ENCODE measurements around the gene PAPPA2.
"Not testable (repeated sequence)": the region's sequence is repeated elsewhere in the genome, so short reads cannot be mapped to it uniquely, and the experiment has no call there.

PAPPA2 gene

GRCh38 chr1:176694713-176695112 lies 231.7 kb downstream of the PAPPA2 start:
- DNase-seq: no peak

DNA sequence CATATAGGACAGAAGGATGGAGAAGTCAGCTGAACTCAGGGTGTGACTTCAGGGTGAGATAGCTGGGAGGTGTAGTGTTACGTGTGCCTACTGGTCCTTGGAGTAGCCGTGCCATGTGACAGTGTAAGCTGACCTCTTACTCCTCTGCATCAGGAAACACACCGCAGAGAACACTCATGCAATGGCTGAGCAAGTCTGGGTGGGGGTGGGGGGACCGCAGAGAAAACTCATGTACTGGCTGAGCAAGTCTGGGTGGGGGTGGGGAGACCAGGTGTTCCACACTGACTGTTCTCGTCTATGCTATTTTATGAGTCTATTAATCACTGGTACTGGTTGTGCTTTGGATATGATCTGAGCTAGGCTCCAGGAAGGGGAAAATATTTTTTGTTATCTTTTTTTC lies 233.1 kb downstream of the PAPPA2 start:
- DNase-seq: no peak

DNA sequence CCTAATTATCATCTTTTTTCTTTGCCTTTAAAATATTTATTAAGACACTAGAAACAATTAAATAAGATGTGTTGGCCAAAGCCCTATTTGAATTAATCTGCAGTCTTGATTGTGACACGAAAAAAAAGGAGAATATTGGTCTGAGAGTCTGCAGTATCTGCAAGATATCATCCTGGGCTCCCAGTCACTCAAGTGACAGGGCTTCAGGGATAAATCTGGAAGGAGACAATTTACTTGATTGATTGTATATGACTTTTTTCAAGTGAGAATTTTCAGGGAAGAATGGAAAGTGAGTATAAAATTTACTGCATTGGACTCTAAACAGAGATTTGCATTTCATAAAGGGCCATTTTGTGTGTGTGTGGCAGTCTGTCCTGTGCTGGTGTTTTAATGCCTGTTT lies 233.7 kb downstream of the PAPPA2 start:
- no peak for DNase-seq

GRCh38 chr1:176699821-176700220 lies 236.8 kb downstream of the PAPPA2 start:
- no peak for DNase-seq

DNA sequence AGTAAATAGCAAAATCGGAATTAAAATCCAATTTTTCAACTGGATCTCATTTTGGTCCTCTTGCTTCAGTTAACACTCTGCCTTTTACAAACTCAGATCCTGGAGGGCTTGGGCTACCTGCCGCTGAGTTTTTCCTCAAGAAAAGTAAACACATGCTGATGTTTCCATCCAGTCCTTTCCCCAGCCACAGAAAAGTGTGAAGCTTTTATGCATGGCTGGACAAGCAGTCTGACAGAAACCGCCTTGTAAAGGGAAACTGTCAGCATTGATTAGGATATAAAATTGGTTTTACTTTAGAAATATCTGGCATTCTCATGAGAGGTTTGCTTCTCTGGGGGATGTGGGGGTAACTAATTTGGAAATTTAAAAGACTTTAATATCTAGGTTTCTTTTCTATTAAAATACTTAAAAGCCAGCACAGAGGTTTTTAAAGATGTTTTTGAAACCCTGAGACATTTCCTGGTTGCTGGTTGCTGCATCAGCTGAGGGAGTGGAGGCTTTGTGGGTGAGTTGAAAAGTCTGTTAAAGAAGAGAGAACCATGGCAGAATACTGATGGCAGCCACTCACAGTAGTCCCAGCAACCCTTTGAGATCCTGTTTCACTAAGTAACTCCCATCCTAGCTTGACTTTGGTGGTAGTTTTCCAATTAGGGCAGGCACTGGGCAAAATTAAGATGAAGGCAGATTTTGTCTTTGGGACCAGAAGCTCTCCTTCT lies 238.3 kb downstream of the PAPPA2 start:
- DNase-seq: no peak

GRCh38 chr1:176702901-176703300 lies 239.9 kb downstream of the PAPPA2 start:
- DNase-seq: no peak

GRCh38 chr1:176705585-176705984 lies 242.6 kb downstream of the PAPPA2 start:
- DNase-seq: no peak

GRCh38 chr1:176717066-176717750 lies 254.2 kb downstream of the PAPPA2 start:
- no peak for DNase-seq

- no peak for DNase-seq
Measured at GRCh38 chr1:176719447-176719846, 256.5 kb downstream of the PAPPA2 start.

DNA sequence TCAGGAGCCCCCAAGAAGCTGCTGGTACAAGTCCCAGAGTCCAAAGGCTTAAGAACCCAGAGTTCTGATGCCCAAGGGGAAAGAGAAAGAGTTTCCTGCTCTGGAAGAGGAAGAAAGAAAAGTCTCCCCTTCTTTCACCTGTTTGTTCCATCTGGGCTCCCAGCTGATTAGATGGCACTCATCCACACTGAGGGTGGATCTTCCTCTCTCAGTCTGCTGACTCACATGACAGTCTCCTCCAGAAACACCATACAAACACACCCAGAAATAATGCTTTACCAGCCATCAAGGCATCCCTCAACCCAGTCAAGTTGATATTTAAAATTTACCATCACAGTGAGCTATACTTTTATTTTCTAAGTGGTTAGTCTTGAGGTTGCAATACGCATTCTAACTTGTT lies 257.9 kb downstream of the PAPPA2 start:
- no peak for DNase-seq

DNA sequence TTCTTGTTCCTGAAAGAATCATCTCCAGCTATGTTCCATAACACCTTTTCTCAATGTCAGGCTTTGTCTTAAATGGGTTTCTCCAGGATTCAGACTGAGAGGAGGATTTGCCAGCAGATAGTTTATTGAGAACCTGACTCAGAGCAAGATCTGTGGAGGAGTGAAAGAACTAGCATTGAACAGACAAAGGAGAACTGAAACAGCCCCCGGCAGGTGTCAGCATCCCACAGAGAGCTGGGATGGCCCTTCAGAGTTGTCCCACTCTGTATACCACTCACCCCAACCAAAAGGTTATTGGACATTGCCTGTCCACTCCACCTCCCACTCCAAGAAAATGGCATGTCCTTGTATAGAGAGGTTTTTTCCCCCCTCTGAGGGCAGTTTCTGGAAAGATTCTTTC lies 270.7 kb downstream of the PAPPA2 start:
- no peak for DNase-seq

DNA sequence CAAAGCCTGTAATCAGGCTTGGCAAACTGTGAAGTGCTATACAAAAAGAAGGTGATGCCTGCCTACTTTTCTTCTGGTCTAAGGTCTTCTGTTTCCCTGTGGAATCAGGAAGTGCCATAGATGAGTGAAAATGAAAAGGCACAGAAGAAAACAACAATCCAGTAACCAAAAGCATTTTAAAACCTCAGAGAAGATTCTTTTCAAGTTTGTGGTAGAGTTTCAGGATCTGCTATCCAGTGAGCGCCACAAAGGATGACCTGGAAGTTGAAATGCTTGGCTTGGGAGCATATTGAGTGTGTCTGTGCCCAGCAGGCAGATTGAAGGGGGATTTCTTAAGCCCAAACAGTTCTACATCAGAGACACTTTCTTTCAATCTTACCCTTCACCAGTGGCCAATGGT lies 272.2 kb downstream of the PAPPA2 start:
- DNase-seq: no peak

- DNase-seq: no peak
Measured at GRCh38 chr1:176736015-176736414, 273.0 kb downstream of the PAPPA2 start.

- no peak for DNase-seq
Measured at GRCh38 chr1:176741181-176741580, 278.2 kb downstream of the PAPPA2 start.

- no peak for DNase-seq
Measured at GRCh38 chr1:176742322-176742721, 279.3 kb downstream of the PAPPA2 start.

DNA sequence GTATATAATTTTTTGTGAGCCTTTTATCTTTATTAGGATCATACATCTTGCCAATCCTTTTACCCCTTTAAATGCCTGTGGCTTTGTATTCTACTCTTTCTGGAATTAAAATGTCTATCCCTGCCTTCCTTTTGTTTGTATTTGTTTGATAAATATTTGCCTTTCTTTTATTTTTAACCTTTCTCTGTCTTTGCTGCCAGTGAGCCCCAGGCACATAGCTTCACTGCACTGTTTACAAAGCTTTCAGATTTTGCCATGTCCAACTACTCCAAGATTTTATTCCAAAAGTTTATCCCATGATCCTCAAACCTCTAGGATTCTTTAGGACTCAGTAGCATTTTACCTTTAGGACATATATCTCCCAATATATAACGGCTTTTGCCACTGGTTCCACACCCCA lies 281.2 kb downstream of the PAPPA2 start:
- DNase-seq: no peak

DNA sequence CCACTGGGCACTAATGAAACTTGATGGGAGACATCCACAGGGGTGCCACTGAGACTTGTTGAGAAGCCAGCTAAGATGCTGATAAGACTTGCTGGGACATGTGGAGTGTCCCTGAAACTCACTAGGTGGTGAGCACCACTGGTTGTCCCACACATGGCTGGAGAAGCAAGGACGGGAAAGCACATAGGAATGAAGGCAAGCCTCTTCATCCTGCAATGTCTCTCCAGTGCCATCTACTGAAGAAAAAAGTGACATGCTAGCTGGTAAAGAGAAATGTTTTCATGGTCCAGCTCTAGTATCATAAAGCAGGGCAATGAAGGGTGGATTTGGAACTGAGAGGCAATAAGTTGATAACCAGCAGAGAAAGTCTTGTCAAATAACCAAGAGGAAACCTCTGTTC lies 283.0 kb downstream of the PAPPA2 start:
- no peak for DNase-seq

- no peak for DNase-seq
Measured at GRCh38 chr1:176752505-176752904, 289.5 kb downstream of the PAPPA2 start.

DNA sequence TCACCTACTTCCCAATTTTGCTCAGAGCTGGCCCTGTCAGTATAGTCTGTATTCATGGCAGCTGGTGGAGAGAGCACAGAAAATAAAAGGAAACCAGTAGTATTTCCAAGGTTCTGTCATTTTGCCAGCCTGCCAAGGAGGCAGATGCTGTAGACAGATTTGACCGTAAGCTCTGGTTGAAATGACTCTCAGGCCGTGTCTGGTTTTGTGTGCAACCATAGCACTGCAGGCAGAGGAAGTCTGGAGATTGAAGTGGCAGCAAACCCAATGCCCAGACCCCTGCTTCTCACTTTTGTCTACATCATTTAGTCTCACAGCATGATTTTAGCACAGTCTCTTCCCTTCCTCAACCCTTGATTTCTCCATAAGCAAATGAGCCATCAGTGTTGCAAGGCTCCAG lies 291.7 kb downstream of the PAPPA2 start:
- no peak for DNase-seq

- DNase-seq: not testable (repeated sequence)
Measured at GRCh38 chr1:176756817-176757216, 293.8 kb downstream of the PAPPA2 start.

GRCh38 chr1:176765608-176766007 lies 302.6 kb downstream of the PAPPA2 start:
- DNase-seq: no peak

DNA sequence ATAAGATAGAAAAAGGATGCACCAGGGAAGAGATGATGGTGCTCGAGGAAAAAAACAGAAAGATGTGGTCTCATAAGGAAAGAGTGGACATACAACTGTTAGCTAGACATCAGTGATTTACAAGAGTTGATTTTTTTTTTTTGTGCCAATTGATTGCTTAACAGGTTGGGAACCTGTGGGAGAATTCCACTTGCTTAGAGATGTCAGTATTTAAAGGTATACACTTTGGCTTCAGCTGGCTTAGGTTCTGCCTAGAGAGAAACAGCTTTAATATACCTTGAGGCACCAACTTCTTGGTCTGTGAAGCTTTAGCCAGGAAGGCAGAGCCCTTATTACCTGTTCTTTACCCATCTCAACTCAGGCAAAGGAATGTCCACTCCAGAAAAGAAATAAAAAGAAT lies 303.8 kb downstream of the PAPPA2 start:
- no peak for DNase-seq

DNA sequence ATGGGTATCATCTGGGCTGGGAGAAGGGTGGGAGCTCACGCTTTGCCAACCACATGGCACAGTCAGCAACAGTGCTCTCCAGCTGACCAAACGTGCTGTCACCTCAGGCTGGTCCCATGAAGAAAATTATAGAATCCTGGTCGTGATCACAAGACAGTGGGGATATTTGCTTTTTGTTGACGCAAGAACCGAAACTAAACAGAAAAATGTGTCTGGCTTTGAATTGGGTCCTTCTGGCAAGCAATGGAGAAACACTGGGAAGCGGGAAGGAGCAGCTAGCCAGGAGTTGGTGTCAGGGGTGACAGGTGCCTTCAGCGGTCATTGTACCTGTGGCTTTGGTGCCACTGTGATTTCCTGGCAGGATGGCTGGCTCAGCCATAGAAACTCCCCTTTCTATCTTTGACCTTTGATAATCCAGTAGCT lies 304.8 kb downstream of the PAPPA2 start:
- no peak for DNase-seq

DNA sequence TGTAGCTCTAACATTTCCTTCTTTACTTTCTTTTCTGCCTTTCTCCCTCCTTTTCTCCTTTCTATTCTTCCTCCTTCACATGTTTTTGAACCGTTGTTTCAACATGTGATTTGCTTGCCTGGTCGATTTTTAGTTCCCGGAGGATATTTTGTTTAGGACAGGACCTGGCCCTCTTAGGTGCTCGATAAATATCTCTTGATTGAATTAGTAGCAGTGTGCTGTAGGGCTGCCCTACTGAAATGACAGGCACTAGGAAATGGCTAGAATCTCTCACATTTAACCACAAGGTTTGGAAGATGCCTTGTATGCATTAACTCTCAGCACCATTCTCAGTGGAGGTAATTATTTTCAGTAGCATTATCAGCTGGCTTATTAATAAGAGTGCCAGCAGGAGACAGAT lies 305.6 kb downstream of the PAPPA2 start:
- no peak for DNase-seq

- DNase-seq: no peak
Measured at GRCh38 chr1:176770066-176770465, 307.1 kb downstream of the PAPPA2 start.
